ENCODE results near the gene SMIM1. TPM values are rescaled to one million over a fixed set of nuclear protein-coding genes. Genes with fewer than 3 reads are reported as not detected.

The SMIM1 gene
- polyA plus RNA-seq, 2 of the 4 experiments (the other 2 are of a cell fraction), result 0.67 to 1.1 TPM

DNA sequence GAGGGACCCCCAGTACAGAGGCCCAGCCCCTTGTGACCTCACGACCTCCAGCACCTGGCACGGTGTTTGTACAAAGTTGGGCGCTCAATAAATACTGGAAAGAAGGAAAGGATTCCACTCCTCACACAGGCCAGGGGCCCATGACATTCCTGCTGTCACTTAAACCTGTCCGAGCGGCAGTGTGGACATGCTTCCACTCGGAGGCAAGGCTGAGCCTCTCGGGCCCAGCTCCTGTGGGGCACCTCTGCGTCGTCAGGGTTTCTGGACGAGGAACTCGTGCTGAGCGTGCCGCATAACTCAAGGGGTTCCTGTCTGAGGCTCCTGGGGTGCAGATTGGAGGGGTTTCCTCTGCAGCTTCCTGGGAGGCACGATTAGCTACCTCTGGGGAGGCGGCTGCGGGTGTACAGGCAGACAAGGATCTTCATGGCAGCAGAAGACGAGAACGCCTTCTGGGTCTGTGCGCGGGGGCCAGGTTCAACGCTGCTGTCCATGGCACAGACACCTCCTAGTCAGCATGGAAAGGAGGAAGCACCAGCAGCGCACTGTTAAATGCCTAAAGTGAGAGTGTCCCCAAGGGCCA is 3.6 kb upstream of the SMIM1 start (continued):
- TF ChIP-seq RAD21 (conservative IDR thresholded peaks at IDR 0.05 in 1 of 2, IDR thresholded peaks at IDR 0.05 in 1 of 2), result no peak
- no peak for TF ChIP-seq POLR2A (IDR thresholded peaks at IDR 0.05; ENCODE audit: low read length)
- TF ChIP-seq HOXB13 (CRISPR knock-in tag; IDR thresholded peaks at IDR 0.05; ENCODE audit: low read depth), result no peak
- TF ChIP-seq NFE2L2 (conservative IDR thresholded peaks at IDR 0.05; ENCODE audit: low read length), result no peak
- TF ChIP-seq ZFP36 (IDR thresholded peaks at IDR 0.05; ENCODE audit: borderline replicate concordance, partially characterized antibody), result no peak
- TF ChIP-seq HDAC2 (IDR thresholded peaks at IDR 0.05), result no peak
- TF ChIP-seq, protein P1, sequence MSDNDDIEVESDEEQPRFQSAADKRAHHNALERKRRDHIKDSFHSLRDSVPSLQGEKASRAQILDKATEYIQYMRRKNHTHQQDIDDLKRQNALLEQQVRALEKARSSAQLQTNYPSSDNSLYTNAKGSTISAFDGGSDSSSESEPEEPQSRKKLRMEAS (IDR thresholded peaks at IDR 0.05), result no peak

DNA sequence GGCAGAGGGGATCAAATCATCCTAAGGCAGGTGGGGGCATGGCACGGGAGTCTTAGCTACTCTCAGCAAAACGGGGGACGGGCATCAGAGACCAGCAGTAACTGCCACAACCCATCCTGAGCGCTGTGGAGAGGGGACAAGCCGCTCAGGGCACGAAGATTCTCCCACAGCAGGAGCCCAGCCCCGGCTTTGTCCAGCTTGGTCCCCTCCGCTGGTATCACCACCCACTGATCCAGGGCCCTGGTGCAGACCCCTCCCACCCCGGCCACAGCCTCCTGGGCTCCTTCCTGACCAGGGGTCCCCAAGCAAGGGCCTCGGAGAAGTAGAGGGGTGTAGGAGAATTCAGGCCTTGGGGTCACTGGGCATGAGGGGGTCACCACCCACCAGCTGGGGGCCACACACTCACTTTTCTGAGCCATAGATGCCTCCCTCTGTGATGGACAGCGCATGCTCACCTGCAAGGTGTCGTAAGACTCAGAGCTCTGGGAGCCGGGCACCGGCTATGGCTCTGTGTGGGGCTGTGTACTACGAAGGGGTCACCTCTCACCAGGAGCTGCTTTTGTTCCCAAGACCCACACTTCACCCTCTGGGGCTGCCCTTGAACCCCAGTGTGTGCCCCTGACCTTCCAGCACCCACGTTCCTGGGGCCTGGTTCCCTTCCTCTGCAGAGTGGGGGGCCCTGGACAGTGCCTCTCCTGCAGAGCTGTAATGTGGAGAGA is 2.3 kb upstream of the SMIM1 start:
- no peak overlapping the region for H3K4me3 ChIP-seq
- ChIA-PET CTCF (interaction anchor here (0.9 to 1.6 kb wide), 2 partner anchors 9 to 46 kb away, joined by 4 read pairs; no protein-coding TSS in a partner anchor), POLR2A (no interaction called here)
- no peak for ATAC-seq
- peaks cover 8% of the 10 kb centered on the region for H3K4me1 ChIP-seq
- DNase-seq (ENCODE audit: low read depth in 1 of 2, low spot score in 1 of 2), result no peak
- FAIRE-seq, result no peak
- H3K4me2 ChIP-seq, result no peak overlapping the region
- H3K27ac ChIP-seq, result no peak overlapping the region
- TF ChIP-seq KDM1A (IDR thresholded peaks at IDR 0.05; ENCODE audit: low read depth), result no peak
- TF ChIP-seq HOXB13 (CRISPR knock-in tag; IDR thresholded peaks at IDR 0.05; ENCODE audit: low read depth), result no peak
- TF ChIP-seq ZSCAN20 (CRISPR knock-in tag; IDR thresholded peaks at IDR 0.05), result no peak
- TF ChIP-seq EHF (CRISPR knock-in tag; IDR thresholded peaks at IDR 0.05), result no peak
- no peak for TF ChIP-seq RCOR1 (IDR thresholded peaks at IDR 0.05; ENCODE audit: low read depth, low read length)
- TF ChIP-seq PHF8 (IDR thresholded peaks at IDR 0.05; ENCODE audit: borderline replicate concordance, low read depth), result no peak
- TF ChIP-seq HDAC2 (IDR thresholded peaks at IDR 0.05), result no peak
- TF ChIP-seq, protein P1 (IDR thresholded peaks at IDR 0.05), result no peak
- TF ChIP-seq POLR2A (IDR thresholded peaks at IDR 0.05; ENCODE audit: low read length), result no peak
- no peak for TF ChIP-seq MAZ (IDR thresholded peaks at IDR 0.05; ENCODE audit: borderline replicate concordance, low read depth, low read length)
- no peak for TF ChIP-seq HOXB5 (CRISPR knock-in tag; IDR thresholded peaks at IDR 0.05)
- no peak for TF ChIP-seq ZC3H11A (IDR thresholded peaks at IDR 0.05)
- H3K9me3 ChIP-seq, result no peaks in the 10 kb centered on the region
- 67% methylated on average over 5 of the region's 16 CpGs for WGBS (ENCODE audit: missing lambda C conversion rate)

DNA sequence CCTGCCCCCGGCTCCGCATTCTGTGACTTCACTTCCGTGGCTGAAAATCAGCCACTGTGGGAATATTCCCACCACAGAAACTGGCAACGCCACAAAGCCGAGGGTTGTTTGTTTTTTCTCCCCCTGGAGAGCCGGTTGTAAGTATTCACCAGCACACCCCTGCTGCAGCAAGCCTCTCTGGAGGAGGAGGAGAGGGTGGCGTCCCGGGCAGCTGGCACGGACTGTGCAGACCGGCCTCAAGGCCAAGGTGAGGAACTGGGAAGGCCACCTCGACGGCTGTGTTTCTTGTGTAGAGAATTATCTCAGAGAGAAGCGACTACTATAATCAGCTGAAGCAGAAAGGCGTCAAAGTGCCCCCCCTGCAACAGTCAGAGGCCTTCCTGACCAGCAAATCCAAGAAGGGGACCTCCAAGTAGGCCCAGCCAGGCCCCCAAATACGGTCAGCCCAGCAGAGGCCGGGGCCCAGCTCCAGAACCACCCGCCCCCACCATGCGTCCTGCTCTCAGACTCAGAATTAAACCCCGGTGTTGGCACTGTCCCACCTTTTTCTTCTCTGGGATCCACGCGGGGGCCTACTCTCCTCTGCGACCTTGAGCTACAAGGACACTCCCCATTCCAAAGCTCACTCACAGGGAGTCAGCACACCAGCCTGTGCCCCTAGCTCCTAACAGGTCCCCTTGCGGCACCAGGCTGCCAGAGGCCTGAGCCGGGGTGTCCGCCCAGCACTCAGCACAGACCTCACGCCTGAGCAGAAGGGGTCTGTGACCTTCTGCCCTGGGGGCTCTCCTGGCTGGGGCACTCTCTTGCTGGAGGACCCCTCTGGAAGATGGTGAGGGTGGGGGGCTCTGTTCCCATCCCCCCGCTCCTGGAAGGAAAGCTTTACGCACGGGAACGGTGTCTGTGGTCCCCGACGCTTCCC is 1.2 kb upstream of the SMIM1 start:
- no peak for ATAC-seq
- WGBS (ENCODE audit: missing lambda C conversion rate), result 85% methylated on average over 22 of the region's 32 CpGs
- Histone ChIP-seq H3K4me1 (peaks cover 17% of the 10 kb centered on the region), H3K4me2 (peak overlapping the region; percentile 91), H3K4me3 (peak overlapping the region; percentile 77), H3K9me3 (no peaks in the 10 kb centered on the region), H3K27ac (peak overlapping the region; percentile 77 to 96; a peak in 5 of 6 replicates)
- no peak for FAIRE-seq
- no peak for DNase-seq (ENCODE audit: low read depth in 1 of 2, low spot score in 1 of 2)
- TF ChIP-seq, protein P2, sequence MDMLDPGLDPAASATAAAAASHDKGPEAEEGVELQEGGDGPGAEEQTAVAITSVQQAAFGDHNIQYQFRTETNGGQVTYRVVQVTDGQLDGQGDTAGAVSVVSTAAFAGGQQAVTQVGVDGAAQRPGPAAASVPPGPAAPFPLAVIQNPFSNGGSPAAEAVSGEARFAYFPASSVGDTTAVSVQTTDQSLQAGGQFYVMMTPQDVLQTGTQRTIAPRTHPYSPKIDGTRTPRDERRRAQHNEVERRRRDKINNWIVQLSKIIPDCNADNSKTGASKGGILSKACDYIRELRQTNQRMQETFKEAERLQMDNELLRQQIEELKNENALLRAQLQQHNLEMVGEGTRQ (IDR thresholded peaks at IDR 0.05), result no peak
- TF ChIP-seq, protein P3, sequence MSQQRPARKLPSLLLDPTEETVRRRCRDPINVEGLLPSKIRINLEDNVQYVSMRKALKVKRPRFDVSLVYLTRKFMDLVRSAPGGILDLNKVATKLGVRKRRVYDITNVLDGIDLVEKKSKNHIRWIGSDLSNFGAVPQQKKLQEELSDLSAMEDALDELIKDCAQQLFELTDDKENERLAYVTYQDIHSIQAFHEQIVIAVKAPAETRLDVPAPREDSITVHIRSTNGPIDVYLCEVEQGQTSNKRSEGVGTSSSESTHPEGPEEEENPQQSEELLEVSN (IDR thresholded peaks at IDR 0.05; ENCODE audit: borderline replicate concordance, low read depth), result no peak
- TF ChIP-seq MAZ (IDR thresholded peaks at IDR 0.05; ENCODE audit: borderline replicate concordance, low read depth, low read length) (no peak), GATA3 (IDR thresholded peaks at IDR 0.05; ENCODE audit: borderline replicate concordance) (no peak), HEYL (CRISPR knock-in tag; IDR thresholded peaks at IDR 0.05) (no peak), POLR2A (IDR thresholded peaks at IDR 0.05; ENCODE audit: low read length) (no peak), RAD21 (conservative IDR thresholded peaks at IDR 0.05 in 1 of 2, IDR thresholded peaks at IDR 0.05 in 1 of 2) (no peak), EHMT2 (IDR thresholded peaks at IDR 0.05; ENCODE audit: low read depth) (no peak), RFX5 (IDR thresholded peaks at IDR 0.05) (no peak), CHD4 (IDR thresholded peaks at IDR 0.05; ENCODE audit: borderline replicate concordance) (no peak), KDM1A (IDR thresholded peaks at IDR 0.05; ENCODE audit: low read depth) (no peak), TP53 (CRISPR knock-in tag; IDR thresholded peaks at IDR 0.05) (no peak), RARB (CRISPR knock-in tag; IDR thresholded peaks at IDR 0.05) (no peak), POLR2AphosphoS2 (conservative IDR thresholded peaks at IDR 0.05; ENCODE audit: low read length) (no peak), BHLHE40 (IDR thresholded peaks at IDR 0.05; ENCODE audit: low read depth, low read length) (no peak), JUNB (IDR thresholded peaks at IDR 0.05) (no peak)
- POLR2A ChIA-PET, result interaction anchor here (0.5 kb wide), 1 partner anchor 242 kb away, joined by 8 read pairs; no protein-coding TSS in a partner anchor
- CTCF ChIA-PET, result no interaction called here
